CD14-positive monocyte (primary cell): Measurements from ENCODE around the gene RESP18. TPM values are rescaled to one million over a fixed set of nuclear protein-coding genes. Genes with fewer than 3 reads are reported as not detected.
A peak's percentile ranks its signal among the peaks of the same experiment; 100 is the strongest.

Source experiments
- DNase-seq, 3 donors: peaks; one replicate each; pipeline ENCODE4 v3.0.0-alpha.2; 2011 to 2022
- H2AFZ ChIP-seq: 2 replicates; pipeline ENCODE4 v1.6.0; 2012; ENCODE audit warnings: mild to moderate bottlenecking, low read depth, low read length, inconsistent platforms; ENCODE audit not compliant: insufficient read depth, poor library complexity, severe bottlenecking
- H3K27ac ChIP-seq, 2 donors: 1 replicate in 1 of 2; 2 replicates in 1 of 2; pipeline ENCODE4 v1.5.1; 2012 to 2013; ENCODE audit warnings: low read length in 2 of 2, control low read depth in 1 of 2, inconsistent platforms in 1 of 2, low read depth in 1 of 2, mild to moderate bottlenecking in 1 of 2
- H3K27me3 ChIP-seq, 2 donors: one replicate each; pipeline versions ENCODE4 v1.6.0 to v1.6.1; 2011 to 2013; ENCODE audit warnings: low read length in 2 of 2; ENCODE audit not compliant: control insufficient read depth in 2 of 2, insufficient read depth in 2 of 2
- H3K36me3 ChIP-seq, 2 donors: replicated peaks in 1 of 2; 1 replicate in 1 of 2; 2 replicates in 1 of 2; pipeline versions ENCODE4 v1.5.1 to v1.6.1; 2012 to 2013; ENCODE audit warnings: low read length in 2 of 2, control low read depth in 1 of 2, inconsistent platforms in 1 of 2, mild to moderate bottlenecking in 1 of 2; ENCODE audit not compliant: insufficient read depth in 2 of 2, control insufficient read depth in 1 of 2
- H3K4me1 ChIP-seq, 2 donors: 1 replicate in 1 of 2; 2 replicates in 1 of 2; pipeline versions ENCODE4 v1.5.1 to v1.6.1; 2012 to 2013; ENCODE audit warnings: low read length in 2 of 2, control low read depth in 1 of 2, inconsistent platforms in 1 of 2, mild to moderate bottlenecking in 1 of 2, moderate library complexity in 1 of 2; ENCODE audit not compliant: insufficient read depth in 2 of 2, control insufficient read depth in 1 of 2
- H3K4me2 ChIP-seq: replicated peaks from 2 replicates; pipeline ENCODE3; 2012; ENCODE audit warnings: low read length, moderate library complexity, mild to moderate bottlenecking; ENCODE audit not compliant: poor library complexity, severe bottlenecking; ENCODE audit errors: extremely low read depth
- H3K4me3 ChIP-seq, 3 experiments: fragments of 200-600 bp in 1 of 3; sonication (generic) in 1 of 3; replicated peaks in 1 of 3; 1 replicate in 2 of 3; 2 replicates in 1 of 3; pipeline ENCODE4 v1.5.1; 2011 to 2013; ENCODE audit warnings: low read length in 3 of 3, mild to moderate bottlenecking in 3 of 3, control low read depth in 2 of 3, low read depth in 2 of 3, inconsistent platforms in 1 of 3, moderate library complexity in 1 of 3
- H3K79me2 ChIP-seq: 2 replicates; pipeline ENCODE4 v1.6.0; 2012; ENCODE audit warnings: mild to moderate bottlenecking, control low read depth, inconsistent platforms, low read length, moderate library complexity; ENCODE audit not compliant: insufficient read depth
- H3K9ac ChIP-seq: 2 replicates; pipeline ENCODE4 v1.6.0; 2017; ENCODE audit warnings: low read length, mild to moderate bottlenecking; ENCODE audit not compliant: insufficient read depth, poor library complexity, severe bottlenecking
- H3K9me3 ChIP-seq, 2 donors: replicated peaks in 1 of 2; 1 replicate in 1 of 2; 2 replicates in 1 of 2; pipeline versions ENCODE4 v1.5.1 to v1.6.1; 2012 to 2013; ENCODE audit warnings: low read length in 2 of 2, control low read depth in 1 of 2; ENCODE audit not compliant: control insufficient read depth in 1 of 2, insufficient read depth in 1 of 2
- H4K20me1 ChIP-seq: 2 replicates; pipeline ENCODE4 v1.6.0; 2012; ENCODE audit warnings: mild to moderate bottlenecking, low read length, control low read depth, moderate library complexity; ENCODE audit not compliant: insufficient read depth
- H3K27ac Mint-ChIP-seq, 7 donors: one replicate each; pipeline ENCODE4 v1.8.0; 2020; ENCODE audit warnings: mild to moderate bottlenecking in 7 of 7, mixed read lengths in 7 of 7, moderate library complexity in 6 of 7, inconsistent platforms in 2 of 7
- H3K27me3 Mint-ChIP-seq, 3 donors: one replicate each; pipeline ENCODE4 v1.8.0; 2021 to 2022; ENCODE audit warnings: low read depth in 3 of 3, mild to moderate bottlenecking in 3 of 3, mixed read lengths in 3 of 3, moderate library complexity in 3 of 3, inconsistent platforms in 1 of 3
- H3K36me3 Mint-ChIP-seq, 2 donors: one replicate each; pipeline ENCODE4 v1.8.0; 2020; ENCODE audit warnings: mixed read lengths in 2 of 2, inconsistent platforms in 1 of 2, mild to moderate bottlenecking in 1 of 2
- H3K4me1 Mint-ChIP-seq: one replicate; pipeline ENCODE4 v1.8.0; 2020; ENCODE audit warnings: mild to moderate bottlenecking, mixed read lengths
- H3K4me3 Mint-ChIP-seq, 2 donors: one replicate each; pipeline ENCODE4 v1.8.0; 2020; ENCODE audit warnings: mild to moderate bottlenecking in 2 of 2, mixed read lengths in 2 of 2, moderate library complexity in 1 of 2
- H3K9me3 Mint-ChIP-seq, 7 donors: one replicate each; pipeline ENCODE4 v1.8.0; 2020 to 2022; ENCODE audit warnings: mixed read lengths in 7 of 7, mild to moderate bottlenecking in 6 of 7, moderate library complexity in 6 of 7, inconsistent platforms in 2 of 7
- WGBS: methylation state at CpG from one replicate; pipeline ENCODE4 v1.1.5; 2013; ENCODE audit warnings: missing lambda C conversion rate; ENCODE audit not compliant: insufficient coverage; 5-methylcytosine and 5-hydroxymethylcytosine counted together
- intact Hi-C, 2 donors: fragments of 100-400 bp; cut with micrococcal nuclease; formaldehyde crosslinking; loops; one replicate each; pipeline versions ENCODE4 v1.15.0 to v1.15.1; 2023
- polyA plus RNA-seq, 3 donors: library from polyadenylated mRNA; depleted of rRNA in 1 of 3; unstranded in 2 of 3; stranded (reverse) in 1 of 3; fragments of 300-500 nt in 2 of 3; fragments of >200 nt in 1 of 3; fragmentation: Illumina TruSeq in 2 of 3; gene quantifications; 1 replicate in 2 of 3; 2 replicates in 1 of 3; pipeline ENCODE4 v1.2.3, GENCODE V29; 2012 to 2021
- TF ChIP-seq, protein P1 (sequence below): fragments of 200-600 bp; IDR thresholded peaks from one replicate; pipeline ENCODE4 v1.8.0; 2022; ENCODE audit warnings: antibody characterized with exemption, mild to moderate bottlenecking

RESP18 gene
- polyA plus RNA-seq, 3 donors = not detected

DNA sequence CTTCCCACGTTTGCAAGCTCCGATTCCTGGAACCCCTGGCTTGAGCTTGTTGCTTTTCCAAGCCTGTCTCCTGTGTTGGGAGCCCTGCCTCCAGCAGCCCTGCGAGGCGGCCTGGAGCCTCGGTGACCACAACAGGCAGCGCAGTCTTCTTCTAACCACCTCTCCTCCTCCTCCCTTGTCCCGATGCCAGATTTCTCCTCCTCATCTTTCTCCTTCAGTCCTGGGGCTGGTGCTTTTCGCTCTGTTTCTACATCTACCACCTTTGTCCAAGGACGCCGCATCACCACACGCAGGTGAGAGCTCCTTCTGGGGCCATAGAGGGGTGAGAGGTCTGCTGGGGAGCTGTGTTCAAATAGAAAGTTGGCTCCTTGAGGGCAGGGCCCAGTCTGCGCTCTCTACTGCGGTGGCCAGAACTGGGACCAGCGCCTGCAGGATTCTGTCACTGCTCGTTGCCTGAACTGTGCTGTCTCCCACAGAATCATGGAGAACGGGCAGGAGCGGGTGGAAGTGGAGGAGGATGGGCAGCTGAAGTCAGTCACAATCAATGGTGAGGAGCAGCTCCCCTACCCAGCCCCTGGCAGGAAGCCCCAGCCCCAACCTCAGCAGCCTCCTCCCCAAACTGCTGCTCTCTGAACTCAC lies 49.5 kb downstream of the RESP18 start:
- peaks cover 21% of the 10 kb centered on the region for H3K4me1 Mint-ChIP-seq
- Histone ChIP-seq H4K20me1 (peaks cover 5% of the 10 kb centered on the region), H3K4me1 (peaks cover 17 to 23% of the 10 kb centered on the region in 2 donors), H3K4me2 (no peak overlapping the region), H3K27ac (peak overlapping the region in 1 of 2 donors; percentile 41), H3K9me3 (no peaks in the 10 kb centered on the region), H3K4me3 (no peak overlapping the region), H3K9ac (no peak overlapping the region), H3K36me3 (peaks cover 49 to 56% of the 10 kb centered on the region in 2 donors), H3K79me2 (peaks cover 5% of the 10 kb centered on the region), H3K27me3 (no peaks in the 10 kb centered on the region), H2AFZ (no peak overlapping the region)
- peaks cover 0 to 4% (median 2%) of the 10 kb centered on the region in 3 donors for H3K27me3 Mint-ChIP-seq
- H3K27ac Mint-ChIP-seq = peak overlapping the region in 5 of 7 donors; percentile 2 to 71 (median 27)
- H3K9me3 Mint-ChIP-seq = peaks cover 0 to 2% (median 0%) of the 10 kb centered on the region in 7 donors
- H3K4me3 Mint-ChIP-seq = no peak overlapping the region
- peaks cover 58 to 62% of the 10 kb centered on the region in 2 donors for H3K36me3 Mint-ChIP-seq
- no peak for DNase-seq
- intact Hi-C loops = no loop called here
- TF ChIP-seq, protein P1, sequence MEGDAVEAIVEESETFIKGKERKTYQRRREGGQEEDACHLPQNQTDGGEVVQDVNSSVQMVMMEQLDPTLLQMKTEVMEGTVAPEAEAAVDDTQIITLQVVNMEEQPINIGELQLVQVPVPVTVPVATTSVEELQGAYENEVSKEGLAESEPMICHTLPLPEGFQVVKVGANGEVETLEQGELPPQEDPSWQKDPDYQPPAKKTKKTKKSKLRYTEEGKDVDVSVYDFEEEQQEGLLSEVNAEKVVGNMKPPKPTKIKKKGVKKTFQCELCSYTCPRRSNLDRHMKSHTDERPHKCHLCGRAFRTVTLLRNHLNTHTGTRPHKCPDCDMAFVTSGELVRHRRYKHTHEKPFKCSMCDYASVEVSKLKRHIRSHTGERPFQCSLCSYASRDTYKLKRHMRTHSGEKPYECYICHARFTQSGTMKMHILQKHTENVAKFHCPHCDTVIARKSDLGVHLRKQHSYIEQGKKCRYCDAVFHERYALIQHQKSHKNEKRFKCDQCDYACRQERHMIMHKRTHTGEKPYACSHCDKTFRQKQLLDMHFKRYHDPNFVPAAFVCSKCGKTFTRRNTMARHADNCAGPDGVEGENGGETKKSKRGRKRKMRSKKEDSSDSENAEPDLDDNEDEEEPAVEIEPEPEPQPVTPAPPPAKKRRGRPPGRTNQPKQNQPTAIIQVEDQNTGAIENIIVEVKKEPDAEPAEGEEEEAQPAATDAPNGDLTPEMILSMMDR = no peak
- WGBS = 100% methylated on average over 9 of the region's 17 CpGs

DNA sequence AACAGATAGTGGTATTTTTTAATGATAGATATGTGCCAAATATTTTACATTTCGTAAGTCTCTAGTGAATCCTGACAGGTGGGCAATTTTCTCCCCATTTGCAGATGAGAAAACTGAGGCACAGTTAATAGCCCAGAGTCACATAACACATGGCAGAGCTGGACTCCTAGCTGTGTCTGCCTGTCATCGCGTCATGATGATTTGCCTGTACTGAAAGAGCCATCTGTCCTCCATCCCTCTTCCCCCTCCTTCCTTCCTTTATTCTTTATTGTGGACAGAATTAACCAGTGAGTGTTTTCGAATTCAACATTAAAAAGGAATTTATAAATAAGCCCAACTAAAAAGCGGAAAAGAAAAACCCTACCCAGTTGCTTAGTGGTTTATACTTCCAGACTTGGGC lies 50.2 kb downstream of the RESP18 start:
- Mint-ChIP-seq H3K36me3 (peaks cover 58 to 62% of the 10 kb centered on the region in 2 donors), H3K9me3 (peaks cover 0 to 2% (median 0%) of the 10 kb centered on the region in 7 donors), H3K4me3 (no peak overlapping the region), H3K4me1 (peaks cover 28% of the 10 kb centered on the region), H3K27me3 (peaks cover 2 to 6% (median 5%) of the 10 kb centered on the region in 3 donors), H3K27ac (peak overlapping the region in 1 of 7 donors; percentile 2)
- H3K27ac ChIP-seq = no peak overlapping the region
- H3K4me2 ChIP-seq = no peak overlapping the region
- H3K36me3 ChIP-seq = peaks cover 49 to 56% of the 10 kb centered on the region in 2 donors
- intact Hi-C loops = no loop called here
- no peak for DNase-seq
- peaks cover 23 to 30% of the 10 kb centered on the region in 2 donors for H3K4me1 ChIP-seq
- TF ChIP-seq, protein P1 = no peak
- no peaks in the 10 kb centered on the region for H3K9me3 ChIP-seq
- no peak overlapping the region for H3K9ac ChIP-seq
- H3K79me2 ChIP-seq = peaks cover 5% of the 10 kb centered on the region
- H2AFZ ChIP-seq = no peak overlapping the region
- H3K4me3 ChIP-seq = no peak overlapping the region
- no CpG with 5 or more reads among the region's 5 CpGs for WGBS
- no peaks in the 10 kb centered on the region for H3K27me3 ChIP-seq
- H4K20me1 ChIP-seq = peaks cover 5% of the 10 kb centered on the region
